A673 (cell line): Measurements from ENCODE around the gene ITGB8. TPM values are rescaled to one million over a fixed set of nuclear protein-coding genes. Genes with fewer than 3 reads are reported as not detected.

Experiments used
- BruUV-seq: library from RNA; stranded (reverse); fragments of 400-500 nt; replicated peaks from 2 replicates; lab custom pipeline; 2021; lab: Mats Ljungman, UMichigan
- CTCF ChIA-PET: fragments of 300-600 bp; sonication (Branson Sonifier 250); formaldehyde crosslinking; loops from one replicate; lab custom pipeline; 2022; ENCODE audit warnings: antibody characterized with exemption; lab: Charles Lee
- POLR2A ChIA-PET: fragments of 300-600 bp; sonication (Branson Sonifier 250); formaldehyde crosslinking; loops from one replicate; lab custom pipeline; 2022; ENCODE audit warnings: antibody characterized with exemption; ENCODE audit not compliant: low non-redundant PET; lab: Charles Lee
- DNase-seq: peaks from one replicate; pipeline ENCODE4 v3.0.0-alpha.2; 2015; ENCODE audit warnings: low spot score
- H3K27ac ChIP-seq: fragments of 200-600 bp; sonication (generic); 2 replicates; pipeline ENCODE4 v1.5.1; 2016; ENCODE audit warnings: mixed run types, low read depth, mild to moderate bottlenecking, mixed read lengths, antibody characterized with exemption, low read length; ENCODE audit not compliant: poor library complexity, severe bottlenecking
- H3K27me3 ChIP-seq: fragments of 200-600 bp; sonication (generic); replicated peaks from 2 replicates; pipeline ENCODE4 v1.6.1; 2017; ENCODE audit warnings: mixed run types, low read depth, mild to moderate bottlenecking, mixed read lengths, antibody characterized with exemption, low read length; ENCODE audit not compliant: insufficient read depth, poor library complexity
- H3K36me3 ChIP-seq: fragments of 200-600 bp; sonication (generic); 2 replicates; pipeline ENCODE4 v1.6.1; 2016; ENCODE audit warnings: mixed run types, mild to moderate bottlenecking, mixed read lengths, antibody characterized with exemption, low read length; ENCODE audit not compliant: insufficient read depth, poor library complexity, severe bottlenecking
- H3K4me1 ChIP-seq: fragments of 200-600 bp; sonication (generic); 2 replicates; pipeline ENCODE4 v1.6.1; 2017; ENCODE audit warnings: mixed run types, mild to moderate bottlenecking, mixed read lengths, antibody characterized with exemption, low read length; ENCODE audit not compliant: insufficient read depth, poor library complexity, severe bottlenecking
- H3K4me3 ChIP-seq: fragments of 200-600 bp; sonication (generic); 2 replicates; pipeline ENCODE4 v1.5.1; 2016; ENCODE audit warnings: low read depth, mixed run types, mild to moderate bottlenecking, mixed read lengths, low read length; ENCODE audit not compliant: poor library complexity, severe bottlenecking
- H3K9me3 ChIP-seq: fragments of 200-600 bp; sonication (generic); 2 replicates; pipeline ENCODE4 v1.6.1; 2016; ENCODE audit warnings: mixed run types, low read depth, mild to moderate bottlenecking, mixed read lengths, antibody characterized with exemption, low read length; ENCODE audit not compliant: poor library complexity, severe bottlenecking
- EZH2 ChIP-seq: fragments of 200-600 bp; sonication (generic); IDR thresholded peaks from 2 replicates; pipeline ENCODE4 v1.6.1; 2017; ENCODE audit warnings: borderline replicate concordance, low read depth, mild to moderate bottlenecking, mixed read lengths, antibody characterized with exemption, low read length; ENCODE audit not compliant: poor library complexity, severe bottlenecking
- intact Hi-C: fragments of 100-400 bp; cut with micrococcal nuclease; formaldehyde crosslinking; loops from one replicate; pipeline ENCODE4 v1.10.0; 2022; ENCODE audit not compliant: unreplicated experiment
- total RNA-seq: library from RNA; stranded (reverse); gene quantifications from 2 replicates; pipeline ENCODE4 v1.2.3, GENCODE V29; 2021
- TF ChIP-seq, protein P1 (sequence below): fragments of 300-800, 200-600 bp; sonication (generic); conservative IDR thresholded peaks from 2 replicates; pipeline ENCODE4 v1.5.1; 2017; ENCODE audit warnings: low read depth, mild to moderate bottlenecking, antibody characterized with exemption, low read length, moderate library complexity, mixed read lengths

Gene ITGB8
- total RNA-seq, 1 experiment from 2014 or later: 1.3 TPM

DNA sequence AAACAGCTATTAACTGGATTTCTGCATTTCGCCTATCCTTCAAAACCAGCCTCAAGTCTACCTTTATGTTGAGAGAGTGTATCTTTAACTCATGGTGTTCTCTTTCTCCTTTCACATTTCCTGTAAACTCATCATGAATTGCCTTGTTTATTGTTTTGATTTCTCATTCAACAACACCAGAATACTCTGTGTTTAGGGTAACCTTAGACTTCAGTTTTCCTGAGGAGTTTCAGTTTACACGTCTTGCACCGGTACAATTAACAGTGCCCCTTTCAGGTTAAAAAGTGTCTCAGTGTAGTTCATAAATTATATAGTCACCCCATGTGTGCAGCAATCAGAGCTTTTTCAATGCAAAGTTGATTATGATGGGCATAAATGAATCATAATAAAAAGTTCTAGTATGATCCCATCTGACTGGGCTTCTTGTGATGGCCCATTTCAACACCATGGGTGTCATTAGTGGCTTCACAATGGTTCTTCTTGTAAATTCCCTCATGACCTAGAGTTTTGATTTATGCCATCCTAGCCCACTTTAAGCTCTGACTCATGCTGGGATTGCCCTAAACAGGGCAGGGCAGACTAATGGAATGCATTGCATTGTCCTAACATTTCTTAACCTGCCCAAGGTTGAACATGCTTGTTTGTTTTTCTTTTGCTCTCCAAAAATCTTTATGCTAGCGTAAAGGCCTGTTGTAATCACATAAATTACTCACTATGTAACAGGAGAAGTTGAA is 22.0 kb downstream of the ITGB8 start:
- Histone ChIP-seq H3K9me3 (no peaks in the 10 kb centered on the region), H3K4me3 (no peak overlapping the region), H3K4me1 (peaks cover 3% of the 10 kb centered on the region), H3K27me3 (no peaks in the 10 kb centered on the region), H3K36me3 (no peaks in the 10 kb centered on the region), H3K27ac (no peak overlapping the region)
- no TSS peak for BruUV-seq
- intact Hi-C loops: no loop called here
- ChIA-PET POLR2A (interaction anchor here (1.0 kb wide), 1 partner anchor 88 kb away, joined by 4 read pairs; no protein-coding TSS in a partner anchor), CTCF (interaction anchor here (0.5 kb wide), 1 partner anchor 20 kb away, joined by 5 read pairs; no protein-coding TSS in a partner anchor)
- no peak for DNase-seq
- TF ChIP-seq, protein P1, sequence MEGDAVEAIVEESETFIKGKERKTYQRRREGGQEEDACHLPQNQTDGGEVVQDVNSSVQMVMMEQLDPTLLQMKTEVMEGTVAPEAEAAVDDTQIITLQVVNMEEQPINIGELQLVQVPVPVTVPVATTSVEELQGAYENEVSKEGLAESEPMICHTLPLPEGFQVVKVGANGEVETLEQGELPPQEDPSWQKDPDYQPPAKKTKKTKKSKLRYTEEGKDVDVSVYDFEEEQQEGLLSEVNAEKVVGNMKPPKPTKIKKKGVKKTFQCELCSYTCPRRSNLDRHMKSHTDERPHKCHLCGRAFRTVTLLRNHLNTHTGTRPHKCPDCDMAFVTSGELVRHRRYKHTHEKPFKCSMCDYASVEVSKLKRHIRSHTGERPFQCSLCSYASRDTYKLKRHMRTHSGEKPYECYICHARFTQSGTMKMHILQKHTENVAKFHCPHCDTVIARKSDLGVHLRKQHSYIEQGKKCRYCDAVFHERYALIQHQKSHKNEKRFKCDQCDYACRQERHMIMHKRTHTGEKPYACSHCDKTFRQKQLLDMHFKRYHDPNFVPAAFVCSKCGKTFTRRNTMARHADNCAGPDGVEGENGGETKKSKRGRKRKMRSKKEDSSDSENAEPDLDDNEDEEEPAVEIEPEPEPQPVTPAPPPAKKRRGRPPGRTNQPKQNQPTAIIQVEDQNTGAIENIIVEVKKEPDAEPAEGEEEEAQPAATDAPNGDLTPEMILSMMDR: no peak
- no peak for TF ChIP-seq EZH2

DNA sequence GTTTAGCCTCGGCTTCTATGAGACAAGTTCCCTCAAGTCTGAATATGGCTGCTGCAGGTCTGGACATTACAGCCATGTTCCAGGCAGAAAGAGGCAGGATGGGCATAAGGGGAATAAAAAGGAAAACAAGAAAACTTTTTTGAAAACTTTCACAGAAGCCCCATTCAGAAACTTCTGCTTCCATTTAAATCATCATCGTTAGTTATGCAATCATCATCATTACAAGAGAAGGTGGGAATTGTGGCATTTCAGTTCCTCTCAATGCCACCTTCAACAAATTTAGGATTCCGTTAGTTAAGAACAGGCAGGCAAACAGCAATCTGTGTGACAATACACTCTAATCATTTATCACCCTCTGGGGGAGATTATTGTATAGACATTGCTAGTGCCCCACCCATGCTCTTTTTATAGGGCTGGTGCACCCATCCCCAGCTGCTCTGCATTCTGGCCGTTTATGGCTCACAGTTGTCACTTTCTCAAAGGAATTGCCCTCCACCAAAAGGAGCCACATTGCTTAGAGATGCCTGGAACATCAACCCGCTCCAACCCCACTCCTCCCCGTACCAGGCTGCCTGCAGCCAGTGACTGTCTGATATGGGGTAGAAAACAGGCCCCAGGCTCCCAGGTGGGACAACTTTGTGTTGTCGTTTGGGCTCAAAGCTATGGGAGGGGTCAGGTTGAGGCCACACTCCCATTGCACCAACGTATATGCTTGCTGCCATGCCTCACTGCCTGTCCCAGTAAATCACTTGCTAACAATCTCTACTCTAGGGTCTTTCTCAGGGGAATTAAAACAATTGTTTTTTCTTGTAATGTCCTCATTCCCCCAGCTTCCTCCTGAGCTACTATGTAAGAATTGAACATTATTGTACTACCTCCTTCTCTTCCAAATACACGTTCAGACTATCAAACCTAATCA is 24.2 kb downstream of the ITGB8 start:
- BruUV-seq: no TSS peak
- Histone ChIP-seq H3K27me3 (no peaks in the 10 kb centered on the region), H3K36me3 (no peaks in the 10 kb centered on the region), H3K9me3 (no peaks in the 10 kb centered on the region), H3K4me3 (no peak overlapping the region), H3K4me1 (peaks cover 3% of the 10 kb centered on the region), H3K27ac (no peak overlapping the region)
- ChIA-PET POLR2A (no interaction called here), CTCF (no interaction called here)
- TF ChIP-seq EZH2: no peak
- TF ChIP-seq, protein P1: no peak
- intact Hi-C loops: no loop called here
- no peak for DNase-seq

DNA sequence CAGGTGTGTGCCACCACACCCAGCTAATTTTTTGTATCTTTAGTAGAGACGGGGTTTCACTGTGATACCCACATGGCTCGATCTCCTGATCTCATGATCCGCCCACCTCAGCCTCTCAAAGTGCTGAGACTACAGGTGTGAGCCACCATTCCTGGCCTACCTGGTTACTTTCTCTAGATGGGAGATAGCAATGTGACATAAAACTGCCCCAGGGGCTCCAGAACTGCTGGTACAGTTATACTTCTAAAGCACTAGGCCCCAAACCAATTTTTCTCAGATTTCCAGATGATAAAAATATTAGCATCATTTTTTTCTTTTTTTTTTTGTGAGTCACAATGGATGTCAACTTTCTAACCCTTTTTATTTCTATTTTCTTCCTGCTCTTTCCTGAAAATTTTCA is 27.4 kb downstream of the ITGB8 start:
- Histone ChIP-seq H3K9me3 (no peaks in the 10 kb centered on the region), H3K4me1 (no peaks in the 10 kb centered on the region), H3K36me3 (no peaks in the 10 kb centered on the region), H3K27me3 (no peaks in the 10 kb centered on the region), H3K27ac (no peak overlapping the region), H3K4me3 (no peak overlapping the region)
- intact Hi-C loops: no loop called here
- TF ChIP-seq, protein P1: no peak
- no peak for TF ChIP-seq EZH2
- ChIA-PET CTCF (no interaction called here), POLR2A (no interaction called here)
- BruUV-seq: no TSS peak
- DNase-seq: no peak
